ENCODE data around the gene GBE1.
A peak's percentile ranks its signal among the peaks of the same experiment; 100 is the strongest.

The GBE1 gene

DNA sequence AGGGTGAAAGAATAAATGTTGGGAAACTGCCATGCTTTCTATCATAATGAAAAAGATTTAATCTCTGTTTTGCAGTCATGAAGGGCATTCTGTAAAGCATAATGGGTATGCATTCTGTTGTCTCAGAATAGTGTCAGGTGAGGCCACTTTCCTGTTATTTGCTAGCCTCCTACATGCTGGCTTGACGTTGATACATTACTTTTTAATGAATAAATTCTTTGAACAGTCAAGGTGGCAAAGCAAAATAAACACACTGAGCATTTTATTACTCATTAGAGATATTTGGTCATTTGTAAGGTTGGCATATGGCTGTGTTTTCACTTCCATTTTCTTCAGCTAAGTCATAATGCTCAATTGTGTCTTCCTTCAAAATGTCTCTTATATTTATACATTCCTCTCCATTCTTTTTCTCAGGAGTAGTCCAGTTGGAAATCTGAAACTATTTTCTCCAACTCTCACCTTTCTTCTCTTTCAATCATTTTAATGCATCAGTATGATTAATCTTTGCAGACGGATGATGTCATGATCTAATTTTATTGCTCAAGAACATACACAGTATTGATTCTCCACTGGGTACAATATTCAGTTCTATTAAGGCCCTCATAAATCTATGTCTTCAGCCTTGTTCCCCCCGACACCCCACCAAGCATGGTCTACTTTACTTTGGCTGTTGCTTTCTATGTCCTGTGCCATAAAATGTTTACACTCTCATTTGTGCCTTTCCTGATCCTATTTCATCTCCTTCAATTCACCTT lies 290.7 kb downstream of the GBE1 start:
- no peak overlapping the region for H3K4me3 ChIP-seq (replicated peaks; ENCODE audit: low read depth, low read length)
- DNase-seq (ENCODE audit: low read depth), result no peak
- TF ChIP-seq, protein P1, sequence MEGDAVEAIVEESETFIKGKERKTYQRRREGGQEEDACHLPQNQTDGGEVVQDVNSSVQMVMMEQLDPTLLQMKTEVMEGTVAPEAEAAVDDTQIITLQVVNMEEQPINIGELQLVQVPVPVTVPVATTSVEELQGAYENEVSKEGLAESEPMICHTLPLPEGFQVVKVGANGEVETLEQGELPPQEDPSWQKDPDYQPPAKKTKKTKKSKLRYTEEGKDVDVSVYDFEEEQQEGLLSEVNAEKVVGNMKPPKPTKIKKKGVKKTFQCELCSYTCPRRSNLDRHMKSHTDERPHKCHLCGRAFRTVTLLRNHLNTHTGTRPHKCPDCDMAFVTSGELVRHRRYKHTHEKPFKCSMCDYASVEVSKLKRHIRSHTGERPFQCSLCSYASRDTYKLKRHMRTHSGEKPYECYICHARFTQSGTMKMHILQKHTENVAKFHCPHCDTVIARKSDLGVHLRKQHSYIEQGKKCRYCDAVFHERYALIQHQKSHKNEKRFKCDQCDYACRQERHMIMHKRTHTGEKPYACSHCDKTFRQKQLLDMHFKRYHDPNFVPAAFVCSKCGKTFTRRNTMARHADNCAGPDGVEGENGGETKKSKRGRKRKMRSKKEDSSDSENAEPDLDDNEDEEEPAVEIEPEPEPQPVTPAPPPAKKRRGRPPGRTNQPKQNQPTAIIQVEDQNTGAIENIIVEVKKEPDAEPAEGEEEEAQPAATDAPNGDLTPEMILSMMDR (IDR thresholded peaks at IDR 0.05; ENCODE audit: low read length, missing control alignments), result no peak

DNA sequence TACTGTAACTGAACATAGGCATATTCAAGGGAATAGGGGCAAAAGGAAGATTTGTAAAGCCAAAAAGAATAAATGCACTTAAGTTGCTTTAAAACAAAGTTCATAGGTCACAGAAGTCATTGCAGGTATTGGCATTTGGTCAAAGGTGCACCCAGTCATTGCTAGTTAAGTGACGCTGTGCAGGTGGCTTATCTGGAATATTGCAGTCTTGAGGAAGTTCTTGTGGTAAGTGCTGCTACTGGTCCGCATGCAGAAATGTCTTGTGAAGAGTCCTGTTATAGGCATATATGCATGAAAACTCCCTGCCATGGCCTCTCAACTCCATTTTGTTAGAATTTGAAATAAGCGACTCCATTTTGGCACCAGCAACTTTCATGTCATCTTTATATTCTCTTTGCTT lies 293.1 kb downstream of the GBE1 start:
- TF ChIP-seq, protein P1 (IDR thresholded peaks at IDR 0.05; ENCODE audit: low read length, missing control alignments), result no peak
- no peak for DNase-seq (ENCODE audit: low read depth)
- no peak overlapping the region for H3K4me3 ChIP-seq (replicated peaks; ENCODE audit: low read depth, low read length)

DNA sequence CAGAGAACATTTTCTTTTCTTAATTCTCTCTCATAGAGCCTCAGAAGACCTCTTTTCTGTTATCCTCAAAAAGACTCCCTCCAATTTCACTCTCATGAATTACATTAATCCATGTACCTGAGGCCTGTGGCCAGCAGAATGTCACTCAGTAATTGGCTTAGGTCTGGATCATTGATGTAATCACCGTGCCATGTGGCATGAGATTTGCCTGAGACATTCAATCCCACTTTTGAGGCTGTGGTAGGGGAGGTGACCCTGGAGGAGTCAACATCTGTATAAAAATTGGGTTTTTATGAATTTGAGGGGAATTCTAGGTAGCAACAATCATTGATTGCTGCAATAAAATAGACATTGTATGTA lies 295.3 kb downstream of the GBE1 start:
- TF ChIP-seq, protein P1 (IDR thresholded peaks at IDR 0.05; ENCODE audit: low read length, missing control alignments), result no peak
- DNase-seq (ENCODE audit: low read depth), result no peak

DNA sequence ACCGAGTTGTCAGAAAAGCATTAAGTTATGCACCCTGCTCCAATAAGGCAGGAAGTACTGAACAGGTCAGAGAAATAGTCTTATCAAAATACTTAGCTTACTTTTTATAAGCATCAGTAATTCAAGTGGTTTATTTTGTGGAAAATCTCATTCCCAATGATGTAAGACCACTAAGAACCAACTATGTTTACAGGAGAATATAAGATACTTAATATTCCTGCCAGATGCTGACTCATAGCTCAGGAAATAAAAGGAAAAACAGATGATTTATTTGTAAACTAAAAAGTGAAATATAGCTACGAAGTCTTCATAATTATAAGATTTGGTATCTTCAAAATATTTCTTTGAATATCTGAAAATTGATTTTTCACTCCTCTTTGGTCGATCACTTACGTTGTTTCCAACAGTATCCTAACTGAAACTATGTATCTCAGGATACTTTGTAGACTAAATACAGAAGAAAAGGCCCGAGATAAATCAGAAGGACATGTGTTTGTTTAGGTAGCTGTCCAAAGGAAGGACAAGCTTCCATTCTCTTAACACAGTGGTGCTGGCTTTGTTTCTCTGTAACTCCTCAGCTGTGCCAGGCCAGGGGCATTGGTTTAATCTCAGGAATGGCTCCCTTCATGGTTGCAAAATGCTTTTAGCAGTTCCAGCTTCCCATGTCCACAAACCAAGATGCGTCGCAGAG lies 295.8 kb downstream of the GBE1 start:
- TF ChIP-seq, protein P1 (IDR thresholded peaks at IDR 0.05; ENCODE audit: low read length, missing control alignments), result no peak
- H3K4me3 ChIP-seq (replicated peaks; ENCODE audit: low read depth, low read length), result no peak overlapping the region
- peak; percentile 60 for DNase-seq (ENCODE audit: low read depth)

More for the DNA sequence above, 295.3 kb downstream of the GBE1 start:
- no peak overlapping the region for H3K4me3 ChIP-seq (replicated peaks; ENCODE audit: low read depth, low read length)

DNA sequence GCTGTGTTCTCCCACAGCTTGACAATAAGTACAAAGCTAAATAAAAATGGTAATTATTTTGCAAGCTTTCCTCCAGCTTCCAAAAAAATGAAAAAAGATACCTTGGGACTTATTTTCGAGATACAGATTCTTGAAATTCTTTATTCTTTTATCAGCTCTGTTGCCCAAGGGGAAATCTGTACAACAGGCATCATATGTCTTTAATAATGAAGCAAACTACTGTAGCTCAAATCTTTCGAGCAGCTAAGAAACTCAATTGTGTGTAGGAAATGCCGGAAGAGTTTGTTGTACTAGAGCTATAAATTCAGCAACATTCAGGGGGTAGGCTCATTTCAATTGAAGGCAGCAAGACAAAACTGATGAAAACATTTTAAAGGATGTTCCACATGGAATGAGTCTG lies 297.7 kb downstream of the GBE1 start:
- DNase-seq (ENCODE audit: low read depth), result no peak
- no peak overlapping the region for H3K4me3 ChIP-seq (replicated peaks; ENCODE audit: low read depth, low read length)
- TF ChIP-seq, protein P1 (IDR thresholded peaks at IDR 0.05; ENCODE audit: low read length, missing control alignments), result no peak

DNA sequence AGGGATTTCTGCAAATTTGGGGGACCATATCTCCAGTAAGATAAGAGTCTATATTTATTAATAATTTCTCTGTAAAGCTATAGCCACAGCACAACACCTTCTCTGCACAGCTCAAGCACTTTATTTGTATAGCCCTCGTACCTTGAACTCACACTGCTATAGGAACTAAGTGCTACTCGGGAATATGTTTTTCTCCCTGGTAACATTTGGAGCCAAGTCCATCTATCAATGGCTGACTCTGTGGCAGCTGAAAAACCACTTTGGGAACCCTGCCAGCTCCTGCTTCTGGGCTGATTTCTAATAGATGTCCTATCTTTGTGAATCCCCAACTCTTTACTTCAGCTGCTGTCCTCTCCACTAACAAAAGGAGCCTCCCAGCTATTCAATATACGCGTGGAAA lies 298.5 kb downstream of the GBE1 start:
- H3K4me3 ChIP-seq (replicated peaks; ENCODE audit: low read depth, low read length), result no peak overlapping the region
- DNase-seq (ENCODE audit: low read depth), result no peak
- TF ChIP-seq, protein P1 (IDR thresholded peaks at IDR 0.05; ENCODE audit: low read length, missing control alignments), result no peak

Measured in fibroblast of pulmonary artery (primary cell).